Omental fat pad (tissue), 4 donors: ENCODE data around the gene YEATS4. TPM values are rescaled to one million over a fixed set of nuclear protein-coding genes. Genes with fewer than 3 reads are reported as not detected.

ENCODE experiments used
- ATAC-seq: fragments of 150-250 bp; one replicate; pipeline ENCODE4 v1.9.1; 2016; ENCODE audit warnings: mild to moderate bottlenecking, moderate library complexity; ENCODE audit not compliant: low FRiP score
- DNase-seq: peaks from one replicate; pipeline ENCODE4 v3.0.0-alpha.2; 2019; ENCODE audit warnings: low spot score
- total RNA-seq, 4 donors: library from RNA; depleted of rRNA; stranded (reverse); fragments of >200 nt; gene quantifications; one replicate each; pipeline ENCODE4 v1.1.0, GENCODE V29; 2016
- TF ChIP-seq, protein P1 (sequence below), 3 donors: fragments of 450-650 bp; IDR thresholded peaks; one replicate each; pipeline ENCODE4 v1.5.1; 2016 to 2017; ENCODE audit warnings: antibody characterized with exemption in 3 of 3, mild to moderate bottlenecking in 3 of 3, moderate library complexity in 2 of 3

The YEATS4 gene
- total RNA-seq, 4 donors from 2014 or later = 6.0 to 10.6 (median 7.0) TPM

- ATAC-seq (no peak), DNase-seq (no peak)
- TF ChIP-seq, protein P1, sequence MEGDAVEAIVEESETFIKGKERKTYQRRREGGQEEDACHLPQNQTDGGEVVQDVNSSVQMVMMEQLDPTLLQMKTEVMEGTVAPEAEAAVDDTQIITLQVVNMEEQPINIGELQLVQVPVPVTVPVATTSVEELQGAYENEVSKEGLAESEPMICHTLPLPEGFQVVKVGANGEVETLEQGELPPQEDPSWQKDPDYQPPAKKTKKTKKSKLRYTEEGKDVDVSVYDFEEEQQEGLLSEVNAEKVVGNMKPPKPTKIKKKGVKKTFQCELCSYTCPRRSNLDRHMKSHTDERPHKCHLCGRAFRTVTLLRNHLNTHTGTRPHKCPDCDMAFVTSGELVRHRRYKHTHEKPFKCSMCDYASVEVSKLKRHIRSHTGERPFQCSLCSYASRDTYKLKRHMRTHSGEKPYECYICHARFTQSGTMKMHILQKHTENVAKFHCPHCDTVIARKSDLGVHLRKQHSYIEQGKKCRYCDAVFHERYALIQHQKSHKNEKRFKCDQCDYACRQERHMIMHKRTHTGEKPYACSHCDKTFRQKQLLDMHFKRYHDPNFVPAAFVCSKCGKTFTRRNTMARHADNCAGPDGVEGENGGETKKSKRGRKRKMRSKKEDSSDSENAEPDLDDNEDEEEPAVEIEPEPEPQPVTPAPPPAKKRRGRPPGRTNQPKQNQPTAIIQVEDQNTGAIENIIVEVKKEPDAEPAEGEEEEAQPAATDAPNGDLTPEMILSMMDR (IDR thresholded peaks at IDR 0.05) = no peak
These were observed 29.7 kb upstream of the YEATS4 start for GRCh38 chr12:69329669-69330428.

DNA sequence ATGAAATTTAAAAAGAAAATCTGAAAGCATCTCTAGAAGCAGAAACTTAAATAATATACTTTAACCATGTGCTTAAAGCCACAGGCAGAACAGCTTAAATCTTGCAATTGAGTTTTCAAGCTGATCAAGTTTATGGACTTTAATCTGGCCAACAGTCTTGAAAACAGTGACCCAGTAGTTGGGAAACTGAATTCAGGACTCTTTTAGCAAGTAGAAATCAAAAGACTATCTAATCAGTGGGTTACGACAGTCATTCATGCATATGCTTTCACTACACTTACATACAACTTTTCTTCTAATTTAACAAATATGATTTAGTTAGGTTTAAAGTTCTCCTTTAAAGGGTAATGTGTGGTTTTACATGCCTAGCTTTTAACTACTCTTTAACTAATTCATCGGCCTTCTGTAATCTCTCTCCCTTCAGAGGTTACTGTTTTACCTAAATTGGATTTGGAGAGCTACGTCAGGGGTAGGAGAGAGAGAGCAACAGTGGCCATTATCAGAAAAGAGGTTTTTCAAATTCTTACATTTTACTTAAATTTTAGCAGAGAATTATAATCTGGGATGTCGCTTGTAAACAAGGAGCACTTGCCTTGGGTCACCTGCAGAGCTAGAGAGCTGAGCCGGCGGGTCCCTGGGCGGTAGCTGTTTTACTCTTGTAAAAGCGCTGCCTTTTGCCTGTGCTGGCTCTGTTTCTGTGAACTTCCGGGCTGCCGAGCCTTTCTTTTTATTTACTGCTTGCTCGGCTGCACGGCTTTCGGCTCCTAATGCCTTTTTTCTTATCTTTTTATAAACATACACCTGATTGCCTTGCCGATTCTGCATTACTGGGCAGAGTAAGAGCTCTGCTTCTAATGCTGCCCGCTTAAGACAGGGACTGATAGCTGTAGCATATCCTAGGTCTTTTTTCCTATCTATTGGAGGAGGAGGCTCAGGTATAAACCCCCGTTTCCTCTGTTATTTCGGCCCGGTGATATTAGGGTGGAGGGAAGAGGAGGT is 28.8 kb upstream of the YEATS4 start:
- ATAC-seq = peak; percentile 37
- DNase-seq = no peak
- TF ChIP-seq, protein P1 (IDR thresholded peaks at IDR 0.05) = no peak

- DNase-seq (no peak), ATAC-seq (peak; percentile 23)
- TF ChIP-seq, protein P1 (IDR thresholded peaks at IDR 0.05) = no peak
These were observed 28.0 kb upstream of the YEATS4 start for GRCh38 chr12:69331519-69331908.

- ATAC-seq (peak; percentile 19), DNase-seq (no peak)
- TF ChIP-seq, protein P1 (IDR thresholded peaks at IDR 0.05) = no peak
These were observed 27.4 kb upstream of the YEATS4 start for GRCh38 chr12:69331909-69332684.

GRCh38 chr12:69332815-69333358 is 26.7 kb upstream of the YEATS4 start:
- no peak for DNase-seq
- ATAC-seq = no peak
- TF ChIP-seq, protein P1 (IDR thresholded peaks at IDR 0.05) = no peak

DNA sequence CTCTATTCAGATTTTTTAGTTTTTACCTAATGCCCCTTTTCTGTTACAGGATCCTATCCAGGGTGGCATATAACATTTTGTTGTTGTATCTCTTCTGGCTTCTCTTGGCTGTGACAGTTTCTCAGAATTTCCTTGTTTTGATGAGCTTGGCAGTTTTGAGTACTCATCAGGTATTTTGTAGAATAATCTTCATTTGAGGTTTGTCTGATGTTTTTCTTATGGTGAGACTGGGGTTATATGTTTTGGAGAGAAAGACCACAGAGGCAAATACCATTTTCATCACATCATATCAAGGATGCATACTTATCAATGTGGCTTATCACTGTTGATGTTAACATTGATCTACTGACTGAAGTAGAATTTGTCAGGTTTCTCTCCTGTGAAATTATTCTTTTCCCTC is 25.4 kb upstream of the YEATS4 start:
- TF ChIP-seq, protein P1 (IDR thresholded peaks at IDR 0.05) = no peak
- DNase-seq (no peak), ATAC-seq (no peak)
